ENCODE results near the gene SYT3. TPM values are rescaled to one million over a fixed set of nuclear protein-coding genes. Genes with fewer than 3 reads are reported as not detected.

The SYT3 gene, protein sequence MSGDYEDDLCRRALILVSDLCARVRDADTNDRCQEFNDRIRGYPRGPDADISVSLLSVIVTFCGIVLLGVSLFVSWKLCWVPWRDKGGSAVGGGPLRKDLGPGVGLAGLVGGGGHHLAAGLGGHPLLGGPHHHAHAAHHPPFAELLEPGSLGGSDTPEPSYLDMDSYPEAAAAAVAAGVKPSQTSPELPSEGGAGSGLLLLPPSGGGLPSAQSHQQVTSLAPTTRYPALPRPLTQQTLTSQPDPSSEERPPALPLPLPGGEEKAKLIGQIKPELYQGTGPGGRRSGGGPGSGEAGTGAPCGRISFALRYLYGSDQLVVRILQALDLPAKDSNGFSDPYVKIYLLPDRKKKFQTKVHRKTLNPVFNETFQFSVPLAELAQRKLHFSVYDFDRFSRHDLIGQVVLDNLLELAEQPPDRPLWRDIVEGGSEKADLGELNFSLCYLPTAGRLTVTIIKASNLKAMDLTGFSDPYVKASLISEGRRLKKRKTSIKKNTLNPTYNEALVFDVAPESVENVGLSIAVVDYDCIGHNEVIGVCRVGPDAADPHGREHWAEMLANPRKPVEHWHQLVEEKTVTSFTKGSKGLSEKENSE
- total RNA-seq, result 24.7 TPM

GRCh38 chr19:50639121-50640112, at the start of gene SYT3:
Gene SYT3, minus strand, starts transcription at chr19:50639881. Its CDS starts 2,470 bp downstream, at chr19:50637411.

GRCh38 chr19:50649433-50650391, 10.0 kb upstream of the SYT3 start, which contains the start of gene C19orf81:
Gene C19orf81, plus strand, starts transcription at chr19:50649445. Its CDS starts 0 bp downstream, at chr19:50649445.

Other genes with a start within 250 kb of the SYT3 start
- not detected for gene SPIB, start 220.9 kb downstream of the SYT3 start, total RNA-seq
- gene MYBPC2, start 207.0 kb downstream of the SYT3 start, total RNA-seq, result not detected
- gene EMC10, start 163.4 kb downstream of the SYT3 start, total RNA-seq, result 51.3 TPM
- 1.3 TPM for gene GARIN5A, start 163.0 kb downstream of the SYT3 start, total RNA-seq
- gene JOSD2, start 128.7 kb downstream of the SYT3 start, total RNA-seq, result 4.4 TPM
- 0.94 TPM for gene ASPDH, start 126.0 kb downstream of the SYT3 start, total RNA-seq
- 79.8 TPM for gene LRRC4B, start 71.4 kb downstream of the SYT3 start, total RNA-seq
- not detected for gene C19orf81, start 9.6 kb upstream of the SYT3 start, total RNA-seq
- gene SHANK1, start 79.9 kb upstream of the SYT3 start, total RNA-seq, result 49.1 TPM
- gene CLEC11A, start 83.5 kb upstream of the SYT3 start, total RNA-seq, result 2.5 TPM
- gene GPR32, start 130.6 kb upstream of the SYT3 start, total RNA-seq, result not detected
- not detected for gene ACP4, start 150.5 kb upstream of the SYT3 start, total RNA-seq
- gene KLK1, start 183.9 kb upstream of the SYT3 start, total RNA-seq, result not detected
- gene KLK15, start 193.7 kb upstream of the SYT3 start, total RNA-seq, result not detected
- not detected for gene KLK3, start 215.0 kb upstream of the SYT3 start, total RNA-seq
- gene KLK2, start 233.6 kb upstream of the SYT3 start, total RNA-seq, result not detected